Measurements from ENCODE around the gene DIAPH2.

Gene DIAPH2

DNA sequence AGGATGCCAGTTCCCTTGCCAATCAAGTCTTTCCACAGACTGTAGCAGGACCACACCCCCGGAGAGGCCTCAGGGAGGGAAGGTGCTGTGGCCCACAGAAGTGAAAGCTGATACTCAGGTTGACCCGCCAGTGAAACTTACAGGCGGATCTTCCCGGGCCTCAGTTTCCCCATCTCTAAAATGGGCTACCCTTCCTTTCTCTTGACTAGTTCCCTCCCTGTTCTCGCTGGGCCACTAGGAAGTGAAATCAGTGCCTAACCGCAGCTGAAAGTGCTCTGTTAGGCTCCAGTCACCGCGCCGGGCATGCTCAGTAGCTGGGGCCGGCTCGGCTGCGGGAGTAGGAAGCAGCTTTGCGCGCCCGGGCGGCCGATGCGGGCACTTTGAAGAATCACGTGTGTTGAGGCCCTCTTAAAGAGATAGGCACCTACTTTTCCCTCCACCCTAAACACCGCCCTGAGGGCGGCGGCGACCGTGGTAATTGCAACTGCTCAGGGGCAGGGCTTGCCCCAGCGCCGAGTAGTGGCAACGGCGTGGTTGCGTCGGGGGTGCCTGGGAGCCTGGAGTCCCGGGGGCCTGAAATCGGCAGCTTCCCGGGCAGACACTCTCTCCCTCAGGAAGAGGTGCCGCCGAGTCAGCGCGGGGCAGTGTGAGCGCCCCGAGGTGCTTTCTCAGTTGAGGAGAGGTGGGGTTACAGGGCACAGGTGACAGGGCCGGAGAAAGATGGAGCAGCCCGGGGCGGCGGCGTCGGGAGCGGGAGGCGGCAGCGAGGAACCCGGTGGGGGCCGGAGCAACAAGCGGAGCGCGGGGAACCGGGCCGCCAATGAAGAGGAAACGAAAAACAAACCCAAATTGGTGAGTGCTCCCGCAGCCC, at the start of gene DIAPH2:
DIAPH2 (plus strand) TSS at position 504 of the 871 bp plus-strand sequence.
- in situ Hi-C loops (cut with MboI; ENCODE audit: low sequenced_read_pairs) = no loop called here
- peak; percentile 92 to 93 for DNase-seq (ENCODE audit: low spot score in 2 of 2)
- Histone ChIP-seq H3K4me3 (peak within 1 kb of the TSS; percentile 76), H3K36me3 (replicated peaks) (no peaks in the 10 kb centered on the region), H3K27me3 (ENCODE audit: low read depth) (no peaks in the 10 kb centered on the region), H3K4me1 (peaks cover 18% of the 10 kb centered on the region), H3K9me3 (no peaks in the 10 kb centered on the region)

- Histone ChIP-seq H3K4me3 (no peak overlapping the region), H3K9me3 (no peaks in the 10 kb centered on the region), H3K36me3 (replicated peaks) (no peaks in the 10 kb centered on the region), H3K4me1 (peaks cover 3% of the 10 kb centered on the region; the same call in 1 of the 2 replicates), H3K27me3 (ENCODE audit: low read depth) (no peaks in the 10 kb centered on the region)
- in situ Hi-C loops (cut with MboI; ENCODE audit: low sequenced_read_pairs) = no loop called here
- DNase-seq (ENCODE audit: low spot score in 2 of 2) = no peak
Observed at GRCh38 chrX:96650023-96650422, 34.6 kb upstream of the DIAPH2 start.

DNA sequence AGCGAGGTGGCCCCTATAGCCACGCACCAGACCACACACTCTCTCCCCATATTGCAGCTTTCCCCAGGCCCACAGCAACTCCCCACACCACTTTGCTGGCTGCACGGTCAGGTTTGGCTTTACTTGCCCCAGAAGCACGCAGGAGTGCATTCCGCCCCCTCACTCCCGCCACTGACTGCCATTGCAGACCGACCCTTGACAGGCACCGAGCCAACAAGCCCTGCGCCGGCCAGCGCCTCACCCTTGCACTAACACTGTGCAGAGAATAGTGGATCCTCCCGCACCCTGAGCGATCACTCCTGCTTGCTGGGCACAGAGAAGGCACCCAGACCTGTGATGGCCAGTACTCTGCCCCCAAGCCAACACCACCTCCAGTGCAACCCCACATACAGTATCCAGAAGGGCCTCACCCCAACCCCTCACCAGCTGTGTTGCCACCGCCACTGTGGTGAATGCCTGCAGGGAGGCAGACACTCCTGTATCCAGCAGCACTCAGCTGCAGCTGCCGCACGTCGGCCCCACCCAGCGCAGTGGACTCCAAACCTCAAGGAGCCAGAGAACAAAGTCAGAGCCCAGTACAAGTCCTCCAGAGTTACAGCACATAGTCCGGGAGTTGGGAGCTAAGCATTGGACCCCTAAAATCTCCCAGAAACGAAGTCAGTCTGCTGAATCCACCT, 28.6 kb upstream of the DIAPH2 start:
- in situ Hi-C loops (cut with MboI; ENCODE audit: low sequenced_read_pairs) = no loop called here
- no peaks in the 10 kb centered on the region; the same call in none of the 2 replicates for H3K9me3 ChIP-seq
- H3K4me3 ChIP-seq = no peak overlapping the region
- no peak for DNase-seq (ENCODE audit: low spot score in 2 of 2)
- H3K4me1 ChIP-seq = no peaks in the 10 kb centered on the region
- no peaks in the 10 kb centered on the region for H3K27me3 ChIP-seq (ENCODE audit: low read depth)
- H3K36me3 ChIP-seq (replicated peaks) = no peaks in the 10 kb centered on the region

- in situ Hi-C loops (cut with MboI; ENCODE audit: low sequenced_read_pairs) = no loop called here
- DNase-seq (ENCODE audit: low spot score in 2 of 2) = no peak
- Histone ChIP-seq H3K36me3 (replicated peaks) (no peaks in the 10 kb centered on the region), H3K9me3 (no peaks in the 10 kb centered on the region), H3K4me1 (peaks cover 13% of the 10 kb centered on the region), H3K4me3 (no peak overlapping the region), H3K27me3 (ENCODE audit: low read depth) (no peaks in the 10 kb centered on the region)
Observed at GRCh38 chrX:96682516-96682915, 2.1 kb upstream of the DIAPH2 start.

- in situ Hi-C loops (cut with MboI; ENCODE audit: low sequenced_read_pairs) = no loop called here
Observed at GRCh38 chrX:96683997-96684338, 674 bp upstream of the DIAPH2 start.

GRCh38 chrX:96685210-96686099, 813 bp downstream of the DIAPH2 start:
- H3K36me3 ChIP-seq (replicated peaks) = no peaks in the 10 kb centered on the region
- peak overlapping the region; percentile 76 for H3K4me3 ChIP-seq
- peak; percentile 51 to 71 for DNase-seq (ENCODE audit: low spot score in 2 of 2)
- in situ Hi-C loops (cut with MboI; ENCODE audit: low sequenced_read_pairs) = no loop called here
- H3K9me3 ChIP-seq = no peaks in the 10 kb centered on the region
- peaks cover 21% of the 10 kb centered on the region for H3K4me1 ChIP-seq
- no peaks in the 10 kb centered on the region for H3K27me3 ChIP-seq (ENCODE audit: low read depth)

More at GRCh38 chrX:96683997-96684338, 674 bp upstream of the DIAPH2 start:
- H3K9me3 ChIP-seq = no peaks in the 10 kb centered on the region
- no peaks in the 10 kb centered on the region for H3K27me3 ChIP-seq (ENCODE audit: low read depth)
- no peaks in the 10 kb centered on the region for H3K36me3 ChIP-seq (replicated peaks)
- peaks cover 18% of the 10 kb centered on the region for H3K4me1 ChIP-seq
- H3K4me3 ChIP-seq = peak overlapping the region; percentile 76
- DNase-seq (ENCODE audit: low spot score in 2 of 2) = peak in 1 of 2 experiments; percentile 52

DNA sequence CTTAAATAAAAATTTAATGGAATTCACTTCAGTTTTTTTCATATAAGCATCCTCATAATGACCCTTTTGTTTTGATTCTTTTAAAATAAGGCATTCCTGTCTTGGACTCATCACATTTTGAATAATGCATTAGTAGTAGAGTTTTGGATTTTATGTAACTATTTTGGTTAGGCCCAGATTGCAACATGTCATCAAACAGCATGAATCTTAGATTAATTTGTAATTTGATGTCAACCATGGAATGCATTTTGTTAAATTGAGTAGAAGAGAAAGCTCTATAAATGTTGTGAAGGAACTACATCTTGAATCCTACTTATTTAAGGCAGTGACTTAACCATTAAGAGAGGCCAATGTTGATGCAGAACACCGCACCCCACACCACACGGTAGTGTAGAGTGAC, 3.1 kb downstream of the DIAPH2 start:
- in situ Hi-C loops (cut with MboI; ENCODE audit: low sequenced_read_pairs) = no loop called here

GRCh38 chrX:96688789-96689188, 4.1 kb downstream of the DIAPH2 start:
- Histone ChIP-seq H3K27me3 (ENCODE audit: low read depth) (no peaks in the 10 kb centered on the region), H3K9me3 (no peaks in the 10 kb centered on the region), H3K4me1 (peaks cover 43% of the 10 kb centered on the region), H3K36me3 (replicated peaks) (no peaks in the 10 kb centered on the region), H3K4me3 (no peak overlapping the region)
- in situ Hi-C loops (cut with MboI; ENCODE audit: low sequenced_read_pairs) = no loop called here
- DNase-seq (ENCODE audit: low spot score in 2 of 2) = no peak

More for the DNA sequence above, 3.1 kb downstream of the DIAPH2 start:
- H3K36me3 ChIP-seq (replicated peaks) = no peaks in the 10 kb centered on the region
- H3K4me1 ChIP-seq = peaks cover 37% of the 10 kb centered on the region
- no peaks in the 10 kb centered on the region for H3K9me3 ChIP-seq
- no peak overlapping the region for H3K4me3 ChIP-seq
- no peak for DNase-seq (ENCODE audit: low spot score in 2 of 2)
- no peaks in the 10 kb centered on the region for H3K27me3 ChIP-seq (ENCODE audit: low read depth)

DNA sequence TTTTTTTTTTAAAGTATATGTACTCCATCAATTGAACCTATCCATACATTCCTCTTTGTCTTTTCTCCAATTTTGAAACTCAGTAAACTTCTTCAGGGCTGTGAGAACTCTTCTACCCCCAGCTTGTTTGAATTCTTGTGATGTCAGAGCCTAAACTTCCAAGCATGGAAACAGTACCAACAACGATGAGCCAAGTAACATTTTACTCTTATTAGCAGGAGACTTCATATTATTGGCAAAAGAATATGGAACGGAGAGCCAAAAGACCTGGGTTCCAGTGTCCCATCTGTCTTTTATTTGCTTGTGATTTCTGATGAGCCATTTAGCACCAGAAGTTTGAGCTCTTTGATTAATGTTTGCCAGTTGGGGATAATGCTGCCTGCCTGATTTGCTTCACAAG, 5.3 kb downstream of the DIAPH2 start:
- no peak overlapping the region for H3K4me3 ChIP-seq
- no peaks in the 10 kb centered on the region for H3K36me3 ChIP-seq (replicated peaks)
- in situ Hi-C loops (cut with MboI; ENCODE audit: low sequenced_read_pairs) = no loop called here
- no peaks in the 10 kb centered on the region for H3K27me3 ChIP-seq (ENCODE audit: low read depth)
- DNase-seq (ENCODE audit: low spot score in 2 of 2) = no peak
- H3K9me3 ChIP-seq = no peaks in the 10 kb centered on the region
- peaks cover 41% of the 10 kb centered on the region for H3K4me1 ChIP-seq

- Histone ChIP-seq H3K4me3 (no peak overlapping the region), H3K9me3 (no peaks in the 10 kb centered on the region), H3K4me1 (peaks cover 37% of the 10 kb centered on the region), H3K27me3 (ENCODE audit: low read depth) (no peaks in the 10 kb centered on the region), H3K36me3 (replicated peaks) (no peaks in the 10 kb centered on the region)
- in situ Hi-C loops (cut with MboI; ENCODE audit: low sequenced_read_pairs) = no loop called here
- DNase-seq (ENCODE audit: low spot score in 2 of 2) = no peak
Observed at GRCh38 chrX:96692454-96692853, 7.8 kb downstream of the DIAPH2 start.

GRCh38 chrX:96692890-96693289, 8.2 kb downstream of the DIAPH2 start:
- no peaks in the 10 kb centered on the region for H3K27me3 ChIP-seq (ENCODE audit: low read depth)
- no peaks in the 10 kb centered on the region; the same call in 1 of the 2 replicates for H3K36me3 ChIP-seq (replicated peaks)
- DNase-seq (ENCODE audit: low spot score in 2 of 2) = no peak
- H3K4me3 ChIP-seq = no peak overlapping the region
- peaks cover 32% of the 10 kb centered on the region for H3K4me1 ChIP-seq
- in situ Hi-C loops (cut with MboI; ENCODE audit: low sequenced_read_pairs) = no loop called here
- no peaks in the 10 kb centered on the region for H3K9me3 ChIP-seq

DNA sequence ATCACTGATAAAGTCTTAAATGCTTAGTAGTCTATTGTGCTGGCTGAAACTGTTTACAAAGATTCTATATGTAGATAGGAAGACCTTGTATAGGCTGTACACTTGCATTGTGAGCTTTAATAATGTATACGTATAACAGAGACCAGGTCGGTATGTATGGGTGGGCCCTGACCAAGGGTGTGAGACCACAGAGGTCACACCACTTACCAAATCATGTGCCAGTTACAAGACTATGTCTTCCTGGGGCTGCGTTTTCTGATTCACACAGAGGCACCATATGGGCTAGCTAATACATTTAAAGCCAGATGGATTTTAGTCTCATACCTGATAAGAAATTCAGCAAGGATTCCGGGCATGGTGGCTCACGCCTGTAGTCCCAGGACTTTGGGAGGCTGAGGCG, 8.8 kb downstream of the DIAPH2 start:
- Histone ChIP-seq H3K4me1 (peaks cover 32% of the 10 kb centered on the region), H3K9me3 (no peaks in the 10 kb centered on the region), H3K4me3 (no peak overlapping the region), H3K27me3 (ENCODE audit: low read depth) (no peaks in the 10 kb centered on the region), H3K36me3 (replicated peaks) (no peaks in the 10 kb centered on the region; the same call in 1 of the 2 replicates)
- in situ Hi-C loops (cut with MboI; ENCODE audit: low sequenced_read_pairs) = no loop called here
- DNase-seq (ENCODE audit: low spot score in 2 of 2) = no peak

DNA sequence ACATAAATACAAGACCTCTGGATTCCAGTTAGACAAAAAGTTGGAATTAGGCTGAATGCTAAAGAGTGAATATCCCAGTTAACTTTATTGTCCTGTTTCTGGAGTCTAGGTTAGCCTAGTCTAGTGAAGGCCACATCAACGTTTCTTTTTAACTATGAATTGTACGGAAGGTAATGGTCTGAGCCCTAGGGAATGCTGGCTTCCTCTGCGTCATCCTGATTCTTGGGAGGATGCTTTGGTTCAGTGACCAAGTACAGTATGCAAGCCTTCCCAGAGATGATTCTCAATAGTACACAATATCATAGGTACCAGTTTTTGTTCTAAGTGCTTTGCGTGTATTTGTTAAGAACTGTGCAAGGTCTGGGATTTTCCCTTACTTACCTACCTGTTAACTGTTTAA, 11.8 kb downstream of the DIAPH2 start:
- Histone ChIP-seq H3K27me3 (ENCODE audit: low read depth) (no peaks in the 10 kb centered on the region), H3K9me3 (no peaks in the 10 kb centered on the region), H3K4me1 (peaks cover 27% of the 10 kb centered on the region), H3K36me3 (replicated peaks) (no peaks in the 10 kb centered on the region; the same call in 1 of the 2 replicates), H3K4me3 (no peak overlapping the region)
- in situ Hi-C loops (cut with MboI; ENCODE audit: low sequenced_read_pairs) = no loop called here
- no peak for DNase-seq (ENCODE audit: low spot score in 2 of 2)

Data from HAP-1 (cell line).